HCT116 (cell line): ENCODE data around the gene SELENOS. TPM values are rescaled to one million over a fixed set of nuclear protein-coding genes. Genes with fewer than 3 reads are reported as not detected.

Experiments
- ATAC-seq: fragments of 200-7000 bp; cut with Tn5 transposase; 2 replicates; pipeline ENCODE4 v1.9.1; 2020; ENCODE audit warnings: mild to moderate bottlenecking, moderate library complexity
- BruUV-seq: library from RNA; stranded (reverse); fragments of 400-500 nt; replicated peaks from 2 replicates; lab custom pipeline; 2021; lab: Mats Ljungman, UMichigan
- CTCF ChIA-PET: fragments of 300-600 bp; sonication (Branson Sonifier 250); formaldehyde crosslinking; loops from one replicate; lab custom pipeline; 2021; ENCODE audit warnings: antibody characterized with exemption; lab: Charles Lee
- POLR2A ChIA-PET: fragments of 300-600, 350-600 bp; sonication (Branson Sonifier 250); formaldehyde crosslinking; loops from one replicate; lab custom pipeline; 2021; ENCODE audit warnings: antibody characterized with exemption; lab: Charles Lee
- RAD21 ChIA-PET, 2 experiments: fragments of 300-600 bp; sonication (Branson Sonifier 250); formaldehyde crosslinking; loops; one replicate each; lab custom pipeline; 2023; ENCODE audit warnings: low total read pairs in 2 of 2; ENCODE audit not compliant: uncharacterized antibody in 2 of 2, unreplicated experiment in 2 of 2, low non-redundant PET in 1 of 2; lab: Charles Lee
- DNase-seq: peaks from one replicate; pipeline ENCODE4 v3.0.0-alpha.2; 2010; ENCODE audit warnings: low read depth, low spot score
- H2AFZ ChIP-seq: fragments of 200-600 bp; shearing (Covaris generic), sonication (generic); 2 replicates; pipeline ENCODE4 v1.6.1; 2017; ENCODE audit warnings: low read depth, mixed run types, mixed read lengths, antibody characterized with exemption, low read length; ENCODE audit not compliant: poor library complexity, severe bottlenecking
- H3K27ac ChIP-seq: 2 replicates; pipeline ENCODE4 v1.5.1; 2012; ENCODE audit warnings: low read depth, low read length
- H3K27me3 ChIP-seq: fragments of 200-600 bp; sonication (generic); 2 replicates; pipeline ENCODE4 v1.6.1; 2016; ENCODE audit warnings: mixed run types, low read length, mixed read lengths; ENCODE audit not compliant: insufficient read depth
- H3K36me3 ChIP-seq, 2 experiments: fragments of 200-500 bp in 1 of 2; fragments of 200-600 bp in 1 of 2; sonication (Bioruptor generic) in 1 of 2; sonication (generic) in 1 of 2; 2 replicates each; pipeline versions ENCODE4 v1.5.1 to v1.6.1; 2014 to 2016; ENCODE audit warnings: low read length in 2 of 2, inconsistent platforms in 1 of 2, mixed read lengths in 1 of 2, mixed run types in 1 of 2; ENCODE audit not compliant: insufficient read depth in 2 of 2, control insufficient read depth in 1 of 2
- H3K4me1 ChIP-seq, 2 experiments: fragments of 200-600 bp in 1 of 2; sonication (generic) in 1 of 2; 2 replicates each; pipeline versions ENCODE4 v1.5.1 to v1.6.1; 2012 to 2017; ENCODE audit warnings: low read length in 2 of 2, inconsistent platforms in 1 of 2, mild to moderate bottlenecking in 1 of 2, mixed read lengths in 1 of 2, mixed run types in 1 of 2, moderate library complexity in 1 of 2; ENCODE audit not compliant: insufficient read depth in 2 of 2, control insufficient read depth in 1 of 2
- H3K4me2 ChIP-seq: fragments of 200-600 bp; sonication (generic); 2 replicates; pipeline ENCODE4 v1.6.1; 2017; ENCODE audit warnings: mixed run types, low read length, mixed read lengths
- H3K4me3 ChIP-seq, 2 experiments: fragments of 200-600 bp in 1 of 2; sonication (generic) in 1 of 2; replicated peaks in 1 of 2; 2 replicates each; pipeline ENCODE4 v1.5.1; 2011 to 2016; ENCODE audit warnings: low read length in 2 of 2, control low read depth in 1 of 2, low read depth in 1 of 2, mild to moderate bottlenecking in 1 of 2, mixed read lengths in 1 of 2, mixed run types in 1 of 2
- H3K79me2 ChIP-seq: fragments of 200-600 bp; sonication (generic); 2 replicates; pipeline ENCODE4 v1.6.1; 2017; ENCODE audit warnings: mild to moderate bottlenecking, mixed run types, low read length, moderate library complexity, mixed read lengths; ENCODE audit not compliant: insufficient read depth
- H3K9ac ChIP-seq: fragments of 200-600 bp; sonication (generic); 2 replicates; pipeline ENCODE4 v1.6.1; 2016; ENCODE audit warnings: low read length, mixed read lengths
- H3K9me2 ChIP-seq: fragments of 200-600 bp; sonication (generic), shearing (Covaris generic); 2 replicates; pipeline ENCODE4 v1.6.1; 2017; ENCODE audit warnings: mixed run types, mild to moderate bottlenecking, moderate library complexity; ENCODE audit not compliant: insufficient read depth
- H3K9me3 ChIP-seq, 2 experiments: fragments of 200-500 bp in 1 of 2; fragments of 200-600 bp in 1 of 2; sonication (Bioruptor generic) in 1 of 2; sonication (generic) in 1 of 2; 2 replicates each; pipeline ENCODE4 v1.6.1; 2014 to 2017; ENCODE audit warnings: low read length in 2 of 2, mixed read lengths in 2 of 2, inconsistent platforms in 1 of 2, low read depth in 1 of 2, mild to moderate bottlenecking in 1 of 2, mixed run types in 1 of 2, moderate library complexity in 1 of 2; ENCODE audit not compliant: control insufficient read depth in 1 of 2, insufficient read depth in 1 of 2
- H4K20me1 ChIP-seq: fragments of 200-600 bp; sonication (generic), shearing (Covaris generic); 2 replicates; pipeline ENCODE4 v1.6.1; 2017; ENCODE audit warnings: mixed run types, mild to moderate bottlenecking, moderate library complexity; ENCODE audit not compliant: insufficient read depth
- ATF3 ChIP-seq: IDR thresholded peaks from 2 replicates; pipeline ENCODE4 v1.6.1; 2012
- CBX3 ChIP-seq: IDR thresholded peaks from 2 replicates; pipeline ENCODE4 v1.6.1; 2012; ENCODE audit warnings: low read depth
- CEBPB ChIP-seq: IDR thresholded peaks from 2 replicates; pipeline ENCODE4 v1.6.1; 2012; ENCODE audit warnings: low read depth
- EGR1 ChIP-seq: IDR thresholded peaks from 2 replicates; pipeline ENCODE4 v1.6.1; 2012; ENCODE audit warnings: low read depth
- EZH2 ChIP-seq: fragments of 200-600 bp; sonication (generic); IDR thresholded peaks from 2 replicates; pipeline ENCODE4 v1.6.1; 2017; ENCODE audit warnings: antibody characterized with exemption, mixed run types
- FOSL1 ChIP-seq: IDR thresholded peaks from 2 replicates; pipeline ENCODE4 v1.6.1; 2012; ENCODE audit warnings: low read depth
- JUND ChIP-seq: IDR thresholded peaks from 2 replicates; pipeline ENCODE4 v1.6.1; 2012
- POLR2AphosphoS5 ChIP-seq: IDR thresholded peaks from 2 replicates; pipeline ENCODE4 v1.6.1; 2011; ENCODE audit warnings: mild to moderate bottlenecking, low read depth, low read length, moderate library complexity
- RAD21 ChIP-seq: IDR thresholded peaks from 2 replicates; pipeline ENCODE4 v1.6.1; 2012; ENCODE audit warnings: low read depth, mild to moderate bottlenecking
- REST ChIP-seq: IDR thresholded peaks from 2 replicates; pipeline ENCODE4 v1.6.1; 2012; ENCODE audit warnings: low read depth
- SIN3A ChIP-seq: IDR thresholded peaks from 2 replicates; pipeline ENCODE4 v1.6.1; 2012; ENCODE audit warnings: low read depth
- SP1 ChIP-seq: IDR thresholded peaks from 2 replicates; pipeline ENCODE4 v1.6.1; 2012; ENCODE audit warnings: low read depth
- SRF ChIP-seq: IDR thresholded peaks from 2 replicates; pipeline ENCODE4 v1.6.1; 2012; ENCODE audit warnings: low read depth
- TCF7L2 ChIP-seq: IDR thresholded peaks from 2 replicates; pipeline ENCODE4 v1.7.0; 2011; ENCODE audit warnings: borderline replicate concordance, inconsistent platforms; ENCODE audit not compliant: insufficient read depth, insufficient read length; ENCODE audit errors: extremely low read depth
- YY1 ChIP-seq: IDR thresholded peaks from 2 replicates; pipeline ENCODE4 v1.6.1; 2011; ENCODE audit warnings: low read length, low read depth, moderate library complexity, mild to moderate bottlenecking; ENCODE audit not compliant: insufficient replicate concordance; ENCODE audit errors: extremely low read depth
- ZFX ChIP-seq: fragments of 450-650 bp; IDR thresholded peaks from 2 replicates; pipeline ENCODE4 v1.6.1; 2017
- ZNF274 ChIP-seq: fragments of 200-500 bp; sonication (Bioruptor generic); IDR thresholded peaks from 2 replicates; pipeline ENCODE4 v1.6.1; 2014; ENCODE audit warnings: mild to moderate bottlenecking, low read depth, low read length, inconsistent platforms
- intact Hi-C: fragments of 100-400 bp; cut with micrococcal nuclease; formaldehyde crosslinking; loops from 2 replicates; pipeline ENCODE4 v1.10.0; 2022
- total RNA-seq: library from RNA; stranded (reverse); gene quantifications from one replicate; pipeline ENCODE4 v1.2.1, GENCODE V29; 2021; ENCODE audit not compliant: unreplicated experiment
- TF ChIP-seq, protein P1 (sequence below): IDR thresholded peaks from 2 replicates; pipeline ENCODE4 v1.6.1; 2011; ENCODE audit warnings: mild to moderate bottlenecking, low read length, moderate library complexity; ENCODE audit not compliant: insufficient replicate concordance; ENCODE audit errors: extremely low read depth
- TF ChIP-seq, protein P2 (sequence below), 3 experiments: fragments of 200-600 bp in 1 of 3; sonication (generic) in 1 of 3; IDR thresholded peaks in 2 of 3; conservative IDR thresholded peaks in 1 of 3; 2 replicates each; pipeline ENCODE4 v1.5.1; 2012 to 2017; ENCODE audit warnings: low read depth in 2 of 3, low read length in 2 of 3, antibody characterized with exemption in 1 of 3, borderline replicate concordance in 1 of 3, control low read depth in 1 of 3, mild to moderate bottlenecking in 1 of 3, mixed read lengths in 1 of 3, mixed run types in 1 of 3, moderate library complexity in 1 of 3; ENCODE audit not compliant: insufficient read depth in 1 of 3
- TF ChIP-seq, protein P3 (sequence below): IDR thresholded peaks from 2 replicates; pipeline ENCODE4 v1.6.1; 2012

SELENOS gene
- total RNA-seq, 1 experiment from 2014 or later: 45.6 TPM

DNA sequence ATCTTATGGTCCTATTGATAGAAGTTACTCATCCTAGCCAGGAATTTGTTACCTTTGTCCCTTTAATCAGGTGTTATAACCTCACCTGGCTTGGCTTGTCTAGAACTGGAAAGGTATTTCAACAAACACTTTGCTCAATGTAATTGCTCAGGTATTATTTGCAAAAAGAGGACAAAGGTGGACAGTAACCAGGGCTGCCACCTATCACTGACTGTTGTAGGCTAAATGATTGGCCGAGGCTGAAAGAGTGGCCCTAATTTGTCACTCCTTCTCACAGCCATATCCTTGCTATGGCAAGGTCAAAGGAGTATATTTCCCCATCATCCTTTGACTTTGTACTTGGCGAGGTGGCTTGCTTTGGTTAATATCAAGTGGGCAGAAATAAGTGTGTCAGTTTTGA lies 2.7 kb upstream of the SELENOS start:
- peaks cover 35 to 40% of the 10 kb centered on the region in 2 experiments; a peak in 3 of 4 replicates for H3K36me3 ChIP-seq
- POLR2A ChIA-PET: no interaction called here
- no TSS peak for BruUV-seq

More for the DNA sequence above, 2.7 kb upstream of the SELENOS start:
- intact Hi-C loops: no loop called here
- TF ChIP-seq FOSL1 (no peak), CBX3 (no peak), SP1 (no peak), REST (no peak), EZH2 (no peak), ATF3 (no peak), TCF7L2 (no peak), SIN3A (no peak), YY1 (no peak), CEBPB (no peak), SRF (no peak), POLR2AphosphoS5 (no peak), EGR1 (no peak), ZFX (no peak), JUND (no peak), ZNF274 (no peak), RAD21 (no peak)
- TF ChIP-seq, protein P1, sequence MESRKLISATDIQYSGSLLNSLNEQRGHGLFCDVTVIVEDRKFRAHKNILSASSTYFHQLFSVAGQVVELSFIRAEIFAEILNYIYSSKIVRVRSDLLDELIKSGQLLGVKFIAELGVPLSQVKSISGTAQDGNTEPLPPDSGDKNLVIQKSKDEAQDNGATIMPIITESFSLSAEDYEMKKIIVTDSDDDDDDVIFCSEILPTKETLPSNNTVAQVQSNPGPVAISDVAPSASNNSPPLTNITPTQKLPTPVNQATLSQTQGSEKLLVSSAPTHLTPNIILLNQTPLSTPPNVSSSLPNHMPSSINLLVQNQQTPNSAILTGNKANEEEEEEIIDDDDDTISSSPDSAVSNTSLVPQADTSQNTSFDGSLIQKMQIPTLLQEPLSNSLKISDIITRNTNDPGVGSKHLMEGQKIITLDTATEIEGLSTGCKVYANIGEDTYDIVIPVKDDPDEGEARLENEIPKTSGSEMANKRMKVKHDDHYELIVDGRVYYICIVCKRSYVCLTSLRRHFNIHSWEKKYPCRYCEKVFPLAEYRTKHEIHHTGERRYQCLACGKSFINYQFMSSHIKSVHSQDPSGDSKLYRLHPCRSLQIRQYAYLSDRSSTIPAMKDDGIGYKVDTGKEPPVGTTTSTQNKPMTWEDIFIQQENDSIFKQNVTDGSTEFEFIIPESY: no peak
- TF ChIP-seq, protein P2, sequence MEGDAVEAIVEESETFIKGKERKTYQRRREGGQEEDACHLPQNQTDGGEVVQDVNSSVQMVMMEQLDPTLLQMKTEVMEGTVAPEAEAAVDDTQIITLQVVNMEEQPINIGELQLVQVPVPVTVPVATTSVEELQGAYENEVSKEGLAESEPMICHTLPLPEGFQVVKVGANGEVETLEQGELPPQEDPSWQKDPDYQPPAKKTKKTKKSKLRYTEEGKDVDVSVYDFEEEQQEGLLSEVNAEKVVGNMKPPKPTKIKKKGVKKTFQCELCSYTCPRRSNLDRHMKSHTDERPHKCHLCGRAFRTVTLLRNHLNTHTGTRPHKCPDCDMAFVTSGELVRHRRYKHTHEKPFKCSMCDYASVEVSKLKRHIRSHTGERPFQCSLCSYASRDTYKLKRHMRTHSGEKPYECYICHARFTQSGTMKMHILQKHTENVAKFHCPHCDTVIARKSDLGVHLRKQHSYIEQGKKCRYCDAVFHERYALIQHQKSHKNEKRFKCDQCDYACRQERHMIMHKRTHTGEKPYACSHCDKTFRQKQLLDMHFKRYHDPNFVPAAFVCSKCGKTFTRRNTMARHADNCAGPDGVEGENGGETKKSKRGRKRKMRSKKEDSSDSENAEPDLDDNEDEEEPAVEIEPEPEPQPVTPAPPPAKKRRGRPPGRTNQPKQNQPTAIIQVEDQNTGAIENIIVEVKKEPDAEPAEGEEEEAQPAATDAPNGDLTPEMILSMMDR (IDR thresholded peaks at IDR 0.05 in 2 of 3, conservative IDR thresholded peaks at IDR 0.05 in 1 of 3; ENCODE audit: borderline replicate concordance in 1 of 3, insufficient read depth in 1 of 3, low read depth in 2 of 3, low read length in 2 of 3): no peak
- TF ChIP-seq, protein P3, sequence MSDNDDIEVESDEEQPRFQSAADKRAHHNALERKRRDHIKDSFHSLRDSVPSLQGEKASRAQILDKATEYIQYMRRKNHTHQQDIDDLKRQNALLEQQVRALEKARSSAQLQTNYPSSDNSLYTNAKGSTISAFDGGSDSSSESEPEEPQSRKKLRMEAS: no peak
- peaks cover 3% of the 10 kb centered on the region; the same call in 1 of the 2 replicates for H4K20me1 ChIP-seq
- H3K79me2 ChIP-seq: peaks cover 39% of the 10 kb centered on the region
- no peak overlapping the region for H2AFZ ChIP-seq
- H3K9ac ChIP-seq: no peak overlapping the region
- no peak overlapping the region for H3K4me3 ChIP-seq
- DNase-seq: no peak
- RAD21 ChIA-PET: no interaction called here
- H3K27ac ChIP-seq: no peak overlapping the region
- peaks cover 2 to 12% of the 10 kb centered on the region in 2 experiments; a peak in 3 of 4 replicates for H3K4me1 ChIP-seq
- CTCF ChIA-PET: interaction anchor here (2.3 kb wide), 1 partner anchor 9 kb away, joined by 10 read pairs; no protein-coding TSS in a partner anchor
- no peak overlapping the region for H3K4me2 ChIP-seq
- ATAC-seq: no peak
- no peaks in the 10 kb centered on the region for H3K27me3 ChIP-seq
- no peaks in the 10 kb centered on the region for H3K9me2 ChIP-seq
- H3K9me3 ChIP-seq: no peaks in the 10 kb centered on the region
